GM12878 (cell line): ENCODE measurements around the gene DDTL. TPM values are rescaled to one million over a fixed set of nuclear protein-coding genes. Genes with fewer than 3 reads are reported as not detected.
"Not testable (repeated sequence)": the region's sequence is repeated elsewhere in the genome, so short reads cannot be mapped to it uniquely, and the experiment has no call there.

Experiments used
- ATAC-seq: fragments of 200-7000 bp; cut with Tn5 transposase; 3 replicates; pipeline ENCODE4 v1.9.1; 2020; ENCODE audit warnings: mild to moderate bottlenecking, moderate library complexity
- BruUV-seq: library from RNA; stranded (reverse); fragments of 400-500 nt; replicated peaks from 2 replicates; lab custom pipeline; 2021; lab: Mats Ljungman, UMichigan
- CTCF ChIA-PET: fragments of 300-600 bp; sonication (Branson Sonifier 250); formaldehyde crosslinking; extraction: SDS; loops from one replicate; lab custom pipeline; 2021; ENCODE audit warnings: inconsistent platforms; lab: Yijun Ruan, JAX
- POLR2A ChIA-PET: fragments of 350-600 bp; formaldehyde crosslinking; extraction: SDS; loops from one replicate; lab custom pipeline; 2021; ENCODE audit warnings: inconsistent platforms; lab: Charles Lee
- RAD21 ChIA-PET: fragments of 300-600 bp; sonication (Branson Sonifier 250); formaldehyde crosslinking; loops from one replicate; lab custom pipeline; 2023; ENCODE audit warnings: antibody characterized with exemption; ENCODE audit not compliant: unreplicated experiment; lab: Charles Lee
- SMC1A ChIA-PET: fragments of 300-600 bp; sonication (Branson Sonifier 250); formaldehyde crosslinking; loops from one replicate; lab custom pipeline; 2023; ENCODE audit not compliant: unreplicated experiment, uncharacterized antibody; lab: Charles Lee
- DNase-seq: peaks from one replicate; pipeline ENCODE4 v3.0.0-alpha.2; 2011; ENCODE audit warnings: low read depth, low spot score
- FAIRE-seq: peaks from 3 replicates; lab custom pipeline; 2011; peaks lifted over from hg19 to GRCh38; lab: Jason Lieb, UNC
- H2AFZ ChIP-seq: 2 replicates; pipeline ENCODE4 v1.6.0; 2011; ENCODE audit warnings: low read depth, low read length, control low read depth; ENCODE audit not compliant: control insufficient read depth
- H3K27ac ChIP-seq: 2 replicates; pipeline ENCODE4 v1.5.1; 2011; ENCODE audit warnings: control low read depth; ENCODE audit not compliant: control insufficient read depth, insufficient read depth
- H3K27me3 ChIP-seq, 2 experiments: replicated peaks in 1 of 2; 2 replicates each; pipeline versions ENCODE4 v1.6.0 to v1.6.1; 2011; ENCODE audit warnings: low read length in 1 of 2; ENCODE audit not compliant: control insufficient read depth in 2 of 2, insufficient read depth in 2 of 2
- H3K36me3 ChIP-seq, 2 experiments: 2 replicates each; pipeline ENCODE4 v1.5.1; 2011; ENCODE audit warnings: low read length in 1 of 2; ENCODE audit not compliant: control insufficient read depth in 2 of 2, insufficient read depth in 2 of 2
- H3K4me1 ChIP-seq: 2 replicates; pipeline ENCODE4 v1.6.1; 2011; ENCODE audit warnings: mild to moderate bottlenecking, low read length, moderate library complexity, mixed read lengths; ENCODE audit not compliant: control insufficient read depth, insufficient read depth
- H3K4me2 ChIP-seq: 2 replicates; pipeline ENCODE4 v1.6.0; 2011; ENCODE audit warnings: control low read depth; ENCODE audit not compliant: control insufficient read depth, insufficient read depth
- H3K4me3 ChIP-seq: fragments of 200-600 bp; sonication (generic); 2 replicates; pipeline ENCODE4 v1.5.1; 2016
- H3K79me2 ChIP-seq: 2 replicates; pipeline ENCODE4 v1.6.0; 2011; ENCODE audit warnings: low read length; ENCODE audit not compliant: control insufficient read depth, insufficient read depth
- H3K9ac ChIP-seq: 2 replicates; pipeline ENCODE4 v1.8.0; 2011; ENCODE audit warnings: low read length, control low read depth, mixed read lengths; ENCODE audit not compliant: control insufficient read depth, insufficient read depth
- H3K9me3 ChIP-seq: replicated peaks from 3 replicates; pipeline ENCODE4 v1.5.1; 2011; ENCODE audit warnings: mild to moderate bottlenecking, low read length; ENCODE audit not compliant: control insufficient read depth, insufficient read depth
- H4K20me1 ChIP-seq: 2 replicates; pipeline ENCODE4 v1.6.0; 2011; ENCODE audit not compliant: control insufficient read depth, insufficient read depth
- ATF3 ChIP-seq: IDR thresholded peaks from 2 replicates; pipeline ENCODE4 v1.6.1; 2011; ENCODE audit warnings: low read depth, mild to moderate bottlenecking, low read length, moderate library complexity, borderline replicate concordance; ENCODE audit errors: extremely low read depth
- BACH1 ChIP-seq: fragments of 450-650 bp; IDR thresholded peaks from 2 replicates; pipeline ENCODE4 v1.6.1; 2017; ENCODE audit warnings: mild to moderate bottlenecking, borderline replicate concordance
- BHLHE40 ChIP-seq, 2 experiments: fragments of 450-650 bp in 1 of 2; IDR thresholded peaks; 2 replicates each; pipeline ENCODE4 v1.6.1; 2011 to 2017; ENCODE audit warnings: low read depth in 2 of 2, borderline replicate concordance in 1 of 2, improper control_type of control experiment in 1 of 2, low read length in 1 of 2, mild to moderate bottlenecking in 1 of 2
- CTCF ChIP-seq, 3 experiments: IDR thresholded peaks in 2 of 3; conservative IDR thresholded peaks in 1 of 3; 2 replicates each; pipeline ENCODE4 v1.5.1; 2011; ENCODE audit warnings: low read depth in 3 of 3, low read length in 3 of 3, mild to moderate bottlenecking in 3 of 3, control low read depth in 2 of 3, moderate library complexity in 2 of 3, inconsistent platforms in 1 of 3, mixed read lengths in 1 of 3; ENCODE audit not compliant: control insufficient read depth in 2 of 3, insufficient read depth in 1 of 3; ENCODE audit errors: extremely low read depth in 1 of 3
- FOS ChIP-seq: IDR thresholded peaks from 3 replicates; pipeline ENCODE4 v1.6.1; 2011; ENCODE audit warnings: borderline replicate concordance; ENCODE audit not compliant: insufficient read length; ENCODE audit errors: extremely low read depth
- FOXM1 ChIP-seq: IDR thresholded peaks from 2 replicates; pipeline ENCODE4 v1.6.1; 2012; ENCODE audit warnings: low read depth, mild to moderate bottlenecking, inconsistent platforms, low read length, moderate library complexity
- GABPA ChIP-seq: IDR thresholded peaks from 2 replicates; pipeline ENCODE4 v1.6.1; 2014; ENCODE audit warnings: antibody characterized with exemption, low read depth, mild to moderate bottlenecking, inconsistent platforms
- HDAC2 ChIP-seq: fragments of 200-600 bp; sonication (generic); IDR thresholded peaks from 2 replicates; pipeline ENCODE4 v1.6.1; 2017
- NFYA ChIP-seq: IDR thresholded peaks from 2 replicates; pipeline ENCODE4 v1.6.1; 2011; ENCODE audit warnings: low read depth, mild to moderate bottlenecking, low read length, improper control_type of control experiment, borderline replicate concordance
- NR2C1 ChIP-seq: fragments of 450-650 bp; IDR thresholded peaks from 2 replicates; pipeline ENCODE4 v1.6.1; 2017; ENCODE audit warnings: antibody characterized with exemption, mild to moderate bottlenecking, moderate library complexity
- PML ChIP-seq: IDR thresholded peaks from 2 replicates; pipeline ENCODE4 v1.6.1; 2012; ENCODE audit warnings: low read length, inconsistent platforms
- SMAD1 ChIP-seq: fragments of 450-650 bp; IDR thresholded peaks from 2 replicates; pipeline ENCODE4 v1.6.1; 2018; ENCODE audit warnings: mild to moderate bottlenecking, low read depth; ENCODE audit not compliant: partially characterized antibody
- SMARCA5 ChIP-seq: fragments of 450-650 bp; IDR thresholded peaks from 2 replicates; pipeline ENCODE4 v1.6.1; 2017; ENCODE audit warnings: mild to moderate bottlenecking
- ZNF384 ChIP-seq: IDR thresholded peaks from 2 replicates; pipeline ENCODE4 v1.6.1; 2012; ENCODE audit warnings: low read depth, mild to moderate bottlenecking, low read length, improper control_type of control experiment, borderline replicate concordance
- WGBS: methylation state at CpG from one replicate; pipeline ENCODE4 v1.1.6; 2016; ENCODE audit warnings: low lambda C conversion rate; ENCODE audit not compliant: insufficient replicate concordance, insufficient coverage; ENCODE audit errors: missing lambda C conversion rate; 5-methylcytosine and 5-hydroxymethylcytosine counted together
- in situ Hi-C: fragments of 300-500 bp; cut with MboI; formaldehyde crosslinking; loops from 9 replicates; pipeline ENCODE4 v1.14.3; 2018; ENCODE audit warnings: mixed read lengths
- intact Hi-C: fragments of 100-400 bp; cut with micrococcal nuclease; formaldehyde crosslinking; loops from one replicate; pipeline ENCODE4 v1.14.2; 2022; ENCODE audit not compliant: unreplicated experiment
- polyA plus RNA-seq, 11 experiments: library from polyadenylated mRNA; depleted of rRNA in 4 of 11; unstranded in 6 of 11; stranded (reverse) in 5 of 11; fragments of >200 nt; fragmentation: Nextera tagmentation in 4 of 11; fragmentation: Illumina TruSeq in 1 of 11; extraction: Ambion mirVana in 4 of 11; extraction: Trizol in 1 of 11; gene quantifications; 1 replicate in 1 of 11; 2 replicates in 10 of 11; pipeline versions ENCODE4 v1.2.1 to v1.2.3, GENCODE V29; 2011 to 2016; ENCODE audit warnings: inconsistent platforms in 2 of 11, missing spikeins in 2 of 11, low read depth in 1 of 11
- total RNA-seq, 4 experiments: library from RNA; depleted of rRNA in 3 of 4; stranded (reverse); fragments of >200 nt in 3 of 4; fragmentation: Illumina TruSeq in 1 of 4; extraction: Trizol in 1 of 4; gene quantifications; 2 replicates each; pipeline versions ENCODE4 v1.2.1 to v1.2.3, GENCODE V29; 2013 to 2021

Gene DDTL
- total and polyA plus RNA-seq, 10 of the 15 experiments (the other 5 are each of a cell fraction or from before 2014, with no cell fraction given): 0.05 to 4.0 (median 1.4) TPM; not detected in 3

- BruUV-seq, H3K9me3 ChIP-seq, intact Hi-C loops, FAIRE-seq, H3K27ac ChIP-seq, H3K36me3 ChIP-seq, H4K20me1 ChIP-seq, H3K9ac ChIP-seq, POLR2A ChIA-PET, ATAC-seq, H3K4me2 ChIP-seq, H2AFZ ChIP-seq, H3K79me2 ChIP-seq, RAD21 ChIA-PET, SMC1A ChIA-PET, in situ Hi-C loops, H3K4me1 ChIP-seq, DNase-seq, CTCF ChIA-PET, H3K27me3 ChIP-seq, H3K4me3 ChIP-seq: not testable (repeated sequence)
- no CpG with 5 or more reads among the region's 7 CpGs for WGBS
These were observed 13.9 kb downstream of the DDTL start for GRCh38 chr22:23980567-23980966.

- no peak for ATAC-seq
- DNase-seq: no peak
These were observed 17.7 kb downstream of the DDTL start for GRCh38 chr22:23984430-23984829.

More at GRCh38 chr22:23984430-23984829, 17.7 kb downstream of the DDTL start:
- intact Hi-C loops: no loop called here
- FAIRE-seq: no peak
- Histone ChIP-seq H3K4me2 (no peak overlapping the region), H3K9me3 (no peaks in the 10 kb centered on the region), H4K20me1 (no peaks in the 10 kb centered on the region)
- BruUV-seq: no TSS peak
- SMC1A ChIA-PET: no interaction called here
- TF ChIP-seq NR2C1 (no peak), HDAC2 (no peak), NFYA (no peak), SMARCA5 (no peak), FOXM1 (no peak), FOS (no peak), GABPA (no peak), CTCF (IDR thresholded peaks at IDR 0.05 in 2 of 3, conservative IDR thresholded peaks at IDR 0.05 in 1 of 3; ENCODE audit: control insufficient read depth in 2 of 3, extremely low read depth in 1 of 3, insufficient read depth in 1 of 3, low read depth in 3 of 3, low read length in 3 of 3) (no peak), BACH1 (no peak), ATF3 (no peak), BHLHE40 (IDR thresholded peaks at IDR 0.05; ENCODE audit: borderline replicate concordance in 1 of 2, low read depth in 2 of 2, low read length in 1 of 2) (no peak), ZNF384 (no peak), PML (no peak), SMAD1 (no peak)
- TF ChIP-seq, all 136 proteins: peak for 0
- Histone ChIP-seq H3K27me3 (no peaks in the 10 kb centered on the region), H3K4me1 (no peaks in the 10 kb centered on the region), H3K36me3 (no peaks in the 10 kb centered on the region), H3K27ac (no peak overlapping the region), H3K4me3 (no peak overlapping the region), H3K79me2 (no peaks in the 10 kb centered on the region), H3K9ac (no peak overlapping the region), H2AFZ (no peak overlapping the region)
- CTCF ChIA-PET: no interaction called here
- POLR2A ChIA-PET: no interaction called here
- WGBS: no CpG with 5 or more reads among the region's 6 CpGs
- in situ Hi-C loops: no loop called here
- RAD21 ChIA-PET: no interaction called here
